Hematopoietic multipotent progenitor cell treated with erythropoietin and hydrocortisone succinate and interleukin-3 and kit ligand, for 4 days (in vitro differentiated cells): ENCODE data around the gene ASB13.

ENCODE experiments used
- DNase-seq: peaks from one replicate; pipeline ENCODE4 v3.0.0-alpha.2; 2015

The ASB13 gene

DNA sequence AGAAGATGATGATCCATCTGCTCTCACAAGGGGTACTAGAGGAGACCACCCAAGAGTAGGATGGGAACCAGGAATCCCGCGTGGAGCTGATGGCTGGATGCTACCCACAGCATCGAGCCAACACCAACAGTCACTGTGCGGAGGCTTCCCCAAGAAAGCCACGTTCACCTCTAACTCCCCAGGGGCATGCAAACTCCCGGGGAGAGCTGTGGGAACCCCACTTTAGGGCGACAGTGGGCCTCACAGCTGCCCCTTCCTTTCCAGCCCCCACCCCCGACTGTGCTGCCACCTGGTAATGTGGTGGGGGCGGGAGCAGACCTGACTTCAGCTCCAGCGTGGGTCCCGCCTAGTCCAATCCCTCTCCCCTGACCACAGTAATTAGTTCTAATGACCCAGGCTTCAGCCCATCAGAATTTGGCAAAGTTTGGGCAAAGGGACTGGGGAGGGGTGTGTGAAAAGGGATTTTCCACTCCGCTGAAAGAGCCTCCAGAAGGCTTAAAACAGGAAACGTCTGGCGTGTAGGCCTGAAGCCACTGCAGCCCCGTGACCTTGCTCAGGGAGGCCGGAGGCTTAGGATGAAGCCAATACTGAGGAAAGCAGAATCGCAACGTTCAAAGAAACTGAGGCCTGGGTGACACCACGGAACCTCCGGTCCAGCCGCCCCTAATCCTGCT, 20.3 kb downstream of the ASB13 start:
- no peak for DNase-seq

DNA sequence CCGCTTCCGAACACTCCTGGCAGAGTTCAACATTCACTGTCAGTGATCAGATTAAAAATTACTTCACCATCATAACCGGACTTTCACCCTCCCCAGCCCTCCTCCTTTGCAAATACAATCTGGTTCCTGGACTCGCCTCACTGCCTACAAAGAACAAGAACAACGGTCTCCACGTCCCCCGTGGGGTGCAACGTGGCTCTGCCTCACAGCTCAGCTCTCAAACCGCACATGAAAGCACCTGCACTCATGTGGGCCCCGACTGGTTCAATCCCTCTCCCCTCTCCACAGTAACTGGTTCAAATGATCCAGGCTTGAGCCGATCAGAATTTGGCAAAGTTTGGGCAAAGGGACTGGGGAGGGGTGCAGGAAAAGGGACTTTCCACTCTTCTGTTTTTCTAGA, 21.0 kb downstream of the ASB13 start:
- no peak for DNase-seq

DNA sequence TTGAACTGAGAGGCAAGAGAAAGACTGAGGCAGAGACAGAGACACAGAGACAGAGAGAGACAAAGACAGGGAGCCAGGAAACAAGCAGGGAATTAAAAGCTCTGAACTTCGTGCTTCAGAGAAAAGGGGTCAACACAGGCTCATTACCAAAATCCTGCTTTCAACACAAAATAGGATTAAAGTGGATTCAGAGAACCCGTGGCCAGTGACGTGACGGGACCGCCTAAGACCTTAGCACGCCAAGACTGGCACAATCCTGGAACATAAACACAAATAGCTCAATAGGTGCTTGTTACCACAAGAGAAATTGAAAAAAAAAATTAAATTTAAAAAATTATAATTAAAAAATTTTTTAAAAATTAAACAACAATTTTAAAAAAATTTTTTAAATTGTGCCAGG, 21.5 kb downstream of the ASB13 start:
- DNase-seq: no peak

DNA sequence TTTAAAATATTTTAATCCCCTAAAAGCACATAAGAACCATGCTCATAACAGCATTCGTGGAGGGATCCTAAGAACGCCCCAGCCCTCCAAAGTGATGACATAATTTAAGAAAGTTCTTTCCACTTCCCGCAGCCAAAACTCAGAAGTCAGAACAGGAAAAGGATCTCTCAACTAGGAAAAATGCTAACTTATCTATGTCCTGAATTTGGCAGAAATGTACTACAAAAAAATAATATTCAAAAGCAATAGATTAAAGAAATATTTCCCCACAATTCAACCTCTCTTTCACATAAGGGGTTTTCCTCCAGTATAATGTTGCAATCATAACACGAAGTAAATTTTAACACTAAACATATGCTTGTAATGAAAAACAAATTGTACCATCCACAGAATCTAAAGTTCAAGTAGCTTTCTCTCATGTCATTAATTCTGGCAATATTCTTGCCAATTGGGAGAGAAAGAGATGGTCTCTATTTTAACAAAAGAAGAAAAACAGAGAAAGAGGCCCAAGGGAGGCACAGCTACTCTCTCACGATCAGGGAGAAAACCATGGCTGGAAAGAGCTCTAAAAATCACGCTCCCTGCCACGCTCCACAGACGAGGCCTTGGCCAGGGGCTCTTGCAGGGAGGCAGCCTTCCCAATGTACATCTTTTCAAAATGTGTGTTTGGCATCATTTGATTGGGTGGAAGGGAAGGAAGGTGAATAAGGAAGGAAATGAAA, 22.9 kb downstream of the ASB13 start:
- DNase-seq: no peak

DNA sequence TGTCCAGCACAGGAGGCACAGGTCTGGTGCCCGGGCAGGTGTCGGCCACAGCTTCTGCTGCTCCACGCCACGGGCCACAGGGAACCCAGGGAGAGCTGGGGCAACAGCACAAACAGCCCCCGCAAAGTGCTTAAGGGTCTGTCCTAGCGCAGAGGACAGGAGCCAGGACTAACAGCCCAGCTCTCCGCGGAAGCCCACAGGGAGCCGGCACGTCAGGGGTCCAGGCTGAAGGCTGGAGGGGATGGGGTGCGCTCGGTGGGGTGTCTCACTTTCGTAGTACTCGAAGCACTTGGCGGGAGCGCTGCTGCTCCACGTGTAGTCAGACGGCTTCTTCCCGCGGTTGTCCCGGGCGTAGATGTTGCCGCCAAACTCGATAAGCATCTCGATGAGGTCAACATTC, 24.9 kb downstream of the ASB13 start:
- no peak for DNase-seq

DNA sequence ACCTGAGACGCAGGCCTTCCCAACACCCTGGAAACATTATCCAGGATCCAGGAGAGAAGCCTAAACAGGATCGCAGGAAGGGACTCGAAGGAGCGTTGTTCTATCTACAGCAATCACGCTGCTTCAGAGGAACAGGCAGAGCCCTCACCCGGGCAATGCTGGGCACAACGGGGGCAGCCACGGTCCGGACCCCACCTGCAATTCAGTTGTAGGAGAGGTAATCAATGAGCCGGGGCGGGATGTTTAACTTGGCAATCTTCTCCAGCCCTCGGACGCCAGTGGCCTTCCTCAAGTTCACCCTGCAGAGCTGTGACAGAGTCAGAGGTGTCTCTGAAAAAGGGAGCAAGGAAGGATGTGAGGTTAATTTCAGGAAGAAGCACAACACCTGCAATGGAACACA, 25.9 kb downstream of the ASB13 start:
- DNase-seq: no peak

DNA sequence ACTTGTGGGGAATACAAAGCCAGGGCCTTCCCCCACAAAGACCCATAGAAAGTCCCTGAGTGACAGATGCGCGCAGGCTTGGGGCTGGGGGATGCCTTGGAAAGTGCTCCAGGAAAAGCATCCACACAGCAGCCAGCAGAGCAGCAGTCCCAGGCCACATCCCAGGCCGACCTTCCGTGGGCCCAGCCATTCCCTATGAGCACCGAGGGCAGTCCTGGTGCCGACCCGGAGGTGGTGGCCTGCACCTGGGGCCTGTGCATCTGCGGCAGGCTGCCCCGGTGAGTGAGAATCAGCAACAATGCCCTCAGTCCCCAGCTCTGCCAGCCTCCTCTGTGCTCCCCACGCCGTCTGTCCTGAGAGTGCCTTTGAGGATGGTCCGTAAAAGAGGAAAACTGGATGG, 26.4 kb downstream of the ASB13 start:
- DNase-seq: no peak

DNA sequence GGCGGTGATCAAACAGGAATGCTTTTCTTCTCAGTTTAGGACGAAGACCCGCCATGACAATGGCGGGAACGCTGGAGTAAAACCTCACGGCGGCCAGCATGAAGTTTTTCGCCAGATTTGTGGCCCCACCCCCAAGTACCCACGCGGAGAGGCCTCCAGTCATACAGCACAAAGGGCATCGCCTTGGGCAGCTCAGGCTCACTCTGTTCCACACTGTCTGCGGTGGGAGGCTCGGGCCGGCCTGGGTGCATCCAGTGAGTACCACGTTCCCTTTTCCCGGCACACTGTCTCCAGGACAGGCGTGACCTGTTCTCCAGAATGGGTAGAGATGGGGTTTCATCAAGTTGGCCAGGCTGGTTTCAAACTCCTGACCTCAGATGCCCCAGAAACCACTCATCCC, 27.3 kb downstream of the ASB13 start:
- no peak for DNase-seq

DNA sequence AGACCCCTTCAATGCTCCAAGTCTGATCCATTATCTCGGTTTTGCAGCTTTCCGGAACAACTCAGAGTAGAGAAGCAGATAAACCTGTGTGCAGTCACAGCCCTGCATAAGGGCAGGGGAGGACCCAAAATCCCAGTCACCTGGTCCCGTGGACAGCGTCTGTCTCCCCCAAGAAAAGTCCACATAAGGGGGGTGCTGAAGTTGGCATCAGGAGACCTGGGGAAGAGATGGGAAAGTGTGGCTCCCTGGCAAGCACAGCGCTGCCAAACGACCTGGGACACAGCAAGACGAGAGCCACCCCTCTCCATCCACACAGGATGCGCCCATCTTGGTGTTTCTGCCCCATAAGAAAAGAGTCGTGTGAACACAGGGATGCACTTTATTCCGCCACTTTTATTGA, 27.9 kb downstream of the ASB13 start:
- DNase-seq: no peak

DNA sequence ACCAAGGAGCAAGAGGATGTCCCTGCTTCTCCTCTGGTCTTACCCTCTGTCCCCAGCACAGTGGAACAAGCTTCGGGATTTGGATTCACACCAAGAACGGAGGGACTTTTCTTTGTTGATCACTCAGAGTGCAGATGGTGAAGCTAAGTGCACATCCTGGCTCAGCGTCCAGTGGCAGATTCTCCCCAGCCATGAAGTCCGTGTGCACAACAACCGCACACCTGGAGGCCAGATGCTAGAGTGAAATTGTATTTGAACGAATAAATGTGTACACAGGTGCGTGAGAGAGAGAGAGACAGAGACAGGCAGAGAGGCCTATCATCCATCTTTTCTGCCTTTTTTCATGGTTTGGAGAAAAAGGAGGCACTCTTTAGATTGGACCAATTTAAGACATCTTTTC, 31.5 kb downstream of the ASB13 start:
- no peak for DNase-seq

DNA sequence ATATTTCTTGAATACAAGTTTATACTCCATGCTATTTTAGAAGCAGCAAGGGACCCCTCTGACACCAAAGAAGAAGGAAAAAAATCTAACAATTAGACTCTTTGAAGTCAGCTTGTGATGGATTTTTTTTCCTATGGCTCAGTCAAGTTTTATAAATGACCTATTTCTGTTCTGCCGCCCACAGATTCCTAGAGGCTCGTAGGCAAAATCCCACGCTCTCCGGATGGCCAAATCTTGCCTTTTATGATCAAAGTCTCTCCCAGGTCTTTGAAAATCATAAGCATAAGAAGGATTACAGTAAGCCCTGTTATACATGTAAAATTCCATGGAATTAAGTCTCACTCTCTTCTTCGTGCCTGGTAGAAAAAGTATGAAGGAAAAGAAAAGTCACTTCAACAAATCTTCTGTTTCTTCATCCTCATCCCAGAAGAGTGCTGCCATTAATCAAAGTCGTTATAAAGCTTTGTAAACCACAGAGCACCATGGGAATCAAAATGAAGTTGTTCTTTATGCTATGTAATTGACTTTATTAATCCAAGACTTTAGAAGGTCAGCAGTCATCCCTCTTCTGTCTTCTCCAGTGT, 33.1 kb downstream of the ASB13 start:
- no peak for DNase-seq

DNA sequence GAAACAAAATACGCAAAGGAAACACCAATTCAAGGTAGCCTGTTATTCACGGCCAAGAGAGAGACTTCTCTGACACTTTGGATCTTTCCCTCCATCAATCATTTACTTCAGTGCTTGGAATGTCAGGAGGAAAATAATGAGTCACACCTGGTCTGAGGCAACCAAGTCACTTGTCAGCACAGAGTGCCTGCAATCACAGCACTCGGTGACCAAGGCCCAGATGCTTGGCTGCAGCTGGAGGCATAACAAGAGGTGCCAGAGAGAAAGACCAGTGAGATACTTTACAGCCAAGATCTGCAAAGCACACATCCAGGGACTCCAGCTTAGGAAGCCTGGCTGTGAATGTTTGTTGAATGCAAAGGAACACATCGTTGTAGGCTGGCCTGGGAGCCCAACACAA, 33.9 kb downstream of the ASB13 start:
- DNase-seq: no peak

DNA sequence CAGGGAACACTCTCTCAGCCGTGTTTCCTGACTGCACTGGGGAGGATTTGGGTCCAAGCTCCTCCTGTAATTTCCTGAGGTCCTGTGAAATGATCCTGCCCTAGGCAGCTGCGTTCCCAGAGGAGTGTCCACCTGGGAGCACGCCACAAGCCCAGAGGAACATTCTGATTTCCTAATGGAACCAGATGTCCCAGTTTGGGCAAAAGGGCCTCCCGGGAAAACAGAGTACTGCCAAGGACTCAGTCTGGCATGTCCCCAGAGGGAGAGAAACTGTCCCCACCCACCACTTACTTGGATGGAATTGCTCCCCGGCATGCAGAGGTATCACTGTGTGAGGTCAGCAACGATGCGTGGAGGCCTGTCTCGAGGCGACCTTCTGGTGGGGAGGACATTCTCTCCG, 34.5 kb downstream of the ASB13 start:
- DNase-seq: no peak

DNA sequence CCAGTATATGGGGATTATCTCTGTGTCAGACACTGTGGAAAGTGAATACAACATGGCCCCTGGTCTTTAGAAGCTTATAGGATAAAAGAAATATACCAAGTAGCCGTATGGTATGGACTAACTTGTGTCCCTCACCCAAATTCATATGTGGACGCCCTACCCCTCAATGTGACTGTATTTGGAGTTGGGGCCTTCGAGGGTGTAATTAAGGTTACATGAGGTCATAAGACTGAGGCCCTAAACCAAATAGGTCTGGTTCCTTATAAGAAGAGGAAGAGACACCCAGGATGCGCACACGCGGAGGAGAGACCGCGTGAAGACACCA, 36.3 kb downstream of the ASB13 start:
- DNase-seq: no peak

DNA sequence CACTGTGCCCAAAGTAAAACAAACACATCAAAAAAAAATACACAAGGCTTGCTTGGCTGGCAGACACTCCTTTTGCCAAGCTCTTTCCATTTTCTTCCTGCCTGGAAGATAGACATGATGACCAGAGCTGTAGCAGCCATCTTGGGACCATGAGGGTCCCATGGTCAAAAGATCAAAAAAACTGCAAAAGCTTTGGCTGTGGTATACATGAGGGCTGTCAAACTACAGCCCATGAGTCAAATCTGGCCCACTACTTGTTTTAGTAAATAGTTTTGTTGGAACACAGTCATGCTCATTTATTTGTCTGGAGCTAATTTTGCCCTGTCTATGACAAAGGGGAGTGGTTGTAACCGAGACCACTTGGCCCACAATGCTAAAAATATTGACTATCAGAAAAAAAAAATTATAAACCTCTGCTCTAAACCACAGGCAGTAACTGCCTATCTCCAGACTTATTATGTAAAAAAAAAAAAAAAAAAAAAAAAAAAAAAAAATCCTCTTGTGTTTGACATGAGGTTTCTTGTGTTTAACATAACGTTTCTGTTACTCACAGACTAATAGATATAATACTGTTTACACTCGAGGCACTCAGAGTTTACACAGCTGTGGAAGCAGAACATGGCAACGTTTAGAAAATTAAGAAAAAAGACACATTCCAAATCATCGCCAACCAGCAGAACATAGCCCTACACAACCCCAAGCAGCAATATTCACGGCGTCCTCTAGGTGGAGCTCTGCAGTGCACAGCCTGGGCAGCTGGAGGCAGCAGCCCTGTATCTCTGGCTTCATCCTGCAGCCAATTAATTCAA, 36.9 kb downstream of the ASB13 start:
- peak; percentile 90 for DNase-seq

DNA sequence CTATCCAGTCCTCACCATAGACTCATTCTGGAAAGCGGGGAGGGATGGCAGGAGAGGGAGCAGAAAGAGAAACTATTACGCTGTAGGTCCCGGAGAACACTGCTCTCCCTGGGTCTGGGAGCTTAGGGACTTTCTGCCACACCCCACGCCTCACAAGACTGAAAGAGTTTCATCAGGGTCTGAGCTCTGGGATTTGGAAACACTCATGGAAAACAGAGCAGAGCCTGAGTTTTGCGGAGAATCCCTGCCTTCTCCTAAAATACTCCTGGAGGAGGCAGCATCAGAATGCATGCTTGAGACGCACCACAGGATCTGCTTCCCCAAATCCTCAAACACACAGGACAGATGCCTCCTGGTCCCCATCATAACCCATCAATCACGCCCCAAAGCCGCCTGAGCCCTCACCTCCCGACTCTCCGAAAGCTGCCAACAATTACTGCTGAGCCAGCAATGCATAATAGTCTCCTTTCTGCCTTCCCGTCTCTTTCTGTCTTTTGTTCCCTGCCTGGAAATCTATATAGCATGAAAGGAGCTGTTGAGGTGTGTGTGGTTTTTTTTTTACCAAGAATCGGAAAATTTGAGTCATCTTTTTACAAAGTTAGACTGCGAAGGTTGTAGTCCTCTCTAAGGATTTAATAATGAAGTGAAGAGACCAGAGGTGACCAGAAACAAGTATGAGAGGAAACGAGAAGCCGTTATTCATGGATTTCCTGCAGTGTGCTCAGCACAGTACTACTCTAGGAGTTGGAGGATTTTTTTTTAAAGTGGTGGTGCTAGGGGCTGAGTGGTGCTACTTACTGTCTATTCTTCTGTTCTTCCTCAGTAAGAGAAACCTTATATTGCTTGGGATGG, 37.7 kb downstream of the ASB13 start:
- DNase-seq: peak; percentile 26

DNA sequence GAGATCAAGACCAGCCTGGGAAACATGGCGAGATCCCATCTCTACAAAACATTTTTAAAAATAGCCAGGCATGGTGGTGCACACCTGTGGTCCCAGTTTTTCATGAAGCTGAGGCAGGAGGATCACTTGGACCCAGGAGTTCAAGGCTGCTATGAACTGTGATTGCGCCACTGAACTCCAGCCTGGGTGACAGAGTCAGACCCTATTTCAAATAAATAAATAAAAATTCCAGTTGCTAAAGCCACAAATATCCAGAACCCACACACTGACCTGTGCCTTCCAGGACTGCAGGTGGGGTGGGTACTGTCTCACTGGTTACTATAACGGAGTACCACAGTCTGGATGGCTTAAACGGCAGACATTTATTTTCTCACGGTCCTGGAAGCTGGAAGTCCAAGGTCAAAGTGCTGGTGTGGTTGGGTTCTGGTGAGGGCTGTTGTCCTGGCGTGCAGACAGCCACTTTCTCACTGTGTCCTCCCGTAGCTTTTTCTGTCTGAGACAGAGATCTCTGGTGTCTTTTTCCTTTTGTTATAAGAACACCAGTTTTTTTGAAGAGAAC, 38.8 kb downstream of the ASB13 start:
- no peak for DNase-seq

DNA sequence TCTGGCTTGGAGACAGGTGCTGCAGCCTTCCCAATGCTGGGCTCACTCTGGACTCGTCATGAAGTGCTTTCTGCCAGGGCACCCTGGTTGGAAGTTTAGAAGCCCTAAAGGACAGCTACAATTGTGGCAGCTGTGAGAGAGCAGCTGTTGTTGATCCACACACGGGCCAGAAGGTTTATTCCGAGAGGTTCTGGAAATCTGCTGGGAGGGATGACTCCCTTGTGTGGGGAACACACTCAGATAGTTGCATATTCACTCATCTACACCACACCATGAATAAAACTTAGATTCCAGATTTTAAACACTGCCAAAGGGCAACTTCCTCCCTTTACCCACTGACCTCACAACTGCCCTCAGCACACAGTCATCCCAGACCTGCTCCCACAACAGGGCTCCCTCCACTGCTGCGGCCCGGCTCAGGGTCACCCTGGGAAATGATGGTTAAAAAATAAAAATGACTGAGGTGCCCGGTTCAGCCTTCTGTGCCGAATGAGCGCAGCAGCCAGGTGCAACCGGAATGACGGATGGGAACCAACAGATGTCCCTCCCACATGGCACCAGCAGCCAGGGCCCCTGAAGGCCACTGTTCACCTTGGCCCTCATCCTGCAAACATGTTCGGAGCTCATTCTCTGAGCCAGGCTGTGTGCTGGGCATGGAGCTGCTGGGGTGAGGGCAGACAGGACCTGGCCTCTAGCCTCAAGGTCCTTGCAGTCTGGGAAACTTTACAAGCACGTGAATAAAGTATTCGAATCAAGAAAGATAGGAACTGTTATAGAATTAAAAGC, 40.2 kb downstream of the ASB13 start:
- DNase-seq: no peak

DNA sequence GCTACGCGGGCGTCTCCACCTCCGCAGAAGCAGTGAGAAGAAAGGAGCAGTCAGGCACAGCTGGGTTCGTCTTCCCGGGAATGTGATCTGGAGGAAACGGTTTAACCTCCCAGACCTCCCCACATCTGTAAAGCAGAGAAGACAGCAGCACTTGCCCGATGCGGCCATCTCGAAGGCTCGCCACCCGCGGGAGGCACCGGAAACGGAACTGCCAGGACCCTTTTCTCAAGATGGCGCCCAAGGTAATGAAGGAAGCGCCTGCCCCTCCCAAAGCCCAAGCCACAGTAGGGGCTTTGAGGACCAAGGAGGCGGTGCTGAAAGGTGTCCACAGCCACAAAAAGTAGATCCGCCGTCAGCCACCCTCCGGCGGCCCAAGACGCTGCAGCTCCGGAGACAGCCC, 41.7 kb downstream of the ASB13 start:
- DNase-seq: no peak

DNA sequence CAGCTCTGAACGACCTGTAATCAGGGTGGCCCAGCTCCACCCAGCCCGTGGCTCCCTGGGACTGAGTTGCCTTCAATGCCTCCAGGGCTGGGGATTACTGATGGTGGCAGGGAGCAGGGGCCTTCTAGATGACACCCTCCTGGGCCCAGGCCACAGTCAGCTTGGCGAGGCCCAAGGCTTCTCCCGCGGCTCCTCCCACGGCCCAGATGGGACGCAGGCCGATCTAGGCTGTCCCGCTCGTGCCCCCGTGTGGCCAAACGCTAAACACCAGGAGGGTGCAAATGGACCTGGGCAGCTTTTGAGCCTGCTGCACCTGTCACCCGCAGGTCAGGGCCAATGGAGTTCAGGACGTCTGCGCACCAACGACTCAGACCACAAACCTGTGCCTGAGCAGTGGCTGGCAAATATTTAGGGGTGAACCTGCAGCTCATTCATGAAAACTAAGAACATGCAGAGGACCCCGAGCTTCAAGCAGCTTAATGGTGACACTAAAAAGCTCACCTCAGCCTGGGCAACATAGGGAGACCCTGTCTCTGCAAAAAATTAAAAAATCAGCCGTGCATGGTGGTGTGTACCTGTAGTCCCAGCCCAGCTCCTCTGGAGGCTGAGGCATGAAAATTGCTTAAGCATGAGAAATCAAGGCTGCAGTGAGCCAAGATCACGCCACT, 43.2 kb downstream of the ASB13 start:
- DNase-seq: peak; percentile 92
